Stimulated activated effector memory CD8-positive, alpha-beta T cell treated with anti-CD3 and anti-CD28 coated beads, Interleukin-12 subunit alpha, Interleukin-12 subunit beta, amount 100 ng/mL, for 72 hours (primary cell): ENCODE results near the gene HMOX1.

ENCODE experiments used
- ATAC-seq: fragments of 150-1000 bp; cut with Tn5 transposase; 2 replicates; pipeline ENCODE4 v1.10.0; 2021
- DNase-seq, 2 donors: peaks; one replicate each; pipeline ENCODE4 v3.0.0; 2021 to 2022; ENCODE audit warnings: low spot score in 2 of 2
- H3K27ac Mint-ChIP-seq: one replicate; pipeline ENCODE4 v1.8.0; 2022; ENCODE audit warnings: mild to moderate bottlenecking, mixed read lengths
- H3K36me3 Mint-ChIP-seq: one replicate; pipeline ENCODE4 v1.8.0; 2022; ENCODE audit warnings: mild to moderate bottlenecking, mixed read lengths
- H3K4me1 Mint-ChIP-seq: one replicate; pipeline ENCODE4 v1.8.0; 2022; ENCODE audit warnings: mixed read lengths
- H3K4me3 Mint-ChIP-seq: one replicate; pipeline ENCODE4 v1.8.0; 2022; ENCODE audit warnings: mild to moderate bottlenecking, mixed read lengths
- H3K9me3 Mint-ChIP-seq: one replicate; pipeline ENCODE4 v1.8.0; 2022; ENCODE audit warnings: mixed read lengths

Gene HMOX1, protein sequence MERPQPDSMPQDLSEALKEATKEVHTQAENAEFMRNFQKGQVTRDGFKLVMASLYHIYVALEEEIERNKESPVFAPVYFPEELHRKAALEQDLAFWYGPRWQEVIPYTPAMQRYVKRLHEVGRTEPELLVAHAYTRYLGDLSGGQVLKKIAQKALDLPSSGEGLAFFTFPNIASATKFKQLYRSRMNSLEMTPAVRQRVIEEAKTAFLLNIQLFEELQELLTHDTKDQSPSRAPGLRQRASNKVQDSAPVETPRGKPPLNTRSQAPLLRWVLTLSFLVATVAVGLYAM

DNA sequence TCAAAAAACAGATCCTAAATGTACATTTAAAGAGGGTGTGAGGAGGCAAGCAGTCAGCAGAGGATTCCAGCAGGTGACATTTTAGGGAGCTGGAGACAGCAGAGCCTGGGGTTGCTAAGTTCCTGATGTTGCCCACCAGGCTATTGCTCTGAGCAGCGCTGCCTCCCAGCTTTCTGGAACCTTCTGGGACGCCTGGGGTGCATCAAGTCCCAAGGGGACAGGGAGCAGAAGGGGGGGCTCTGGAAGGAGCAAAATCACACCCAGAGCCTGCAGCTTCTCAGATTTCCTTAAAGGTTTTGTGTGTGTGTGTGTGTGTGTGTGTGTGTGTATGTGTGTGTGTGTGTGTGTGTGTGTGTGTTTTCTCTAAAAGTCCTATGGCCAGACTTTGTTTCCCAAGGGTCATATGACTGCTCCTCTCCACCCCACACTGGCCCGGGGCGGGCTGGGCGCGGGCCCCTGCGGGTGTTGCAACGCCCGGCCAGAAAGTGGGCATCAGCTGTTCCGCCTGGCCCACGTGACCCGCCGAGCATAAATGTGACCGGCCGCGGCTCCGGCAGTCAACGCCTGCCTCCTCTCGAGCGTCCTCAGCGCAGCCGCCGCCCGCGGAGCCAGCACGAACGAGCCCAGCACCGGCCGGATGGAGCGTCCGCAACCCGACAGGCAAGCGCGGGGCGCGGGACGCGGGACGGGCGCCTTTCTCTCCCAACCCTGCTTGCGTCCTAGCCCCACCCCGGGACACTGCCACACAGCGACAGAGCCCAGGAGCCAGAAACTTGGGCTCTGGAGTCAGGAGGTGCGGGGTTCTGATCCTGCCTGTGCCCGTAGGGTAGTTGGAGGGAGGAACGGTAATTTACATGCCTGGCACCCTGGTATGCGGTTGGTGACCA, at the start of gene HMOX1:
HMOX1 (plus strand) TSS at position 560 of the 887 bp plus-strand sequence; CDS start at position 638, 78 bp downstream.
- Mint-ChIP-seq H3K4me1 (peaks cover 31% of the 10 kb centered on the region), H3K9me3 (no peaks in the 10 kb centered on the region), H3K4me3 (peak within 1 kb of the TSS; percentile 67), H3K27ac (peak within 1 kb of the TSS; percentile 43), H3K36me3 (no peaks in the 10 kb centered on the region)
- DNase-seq: peak; percentile 60 to 79
- peak; percentile 91 for ATAC-seq

DNA sequence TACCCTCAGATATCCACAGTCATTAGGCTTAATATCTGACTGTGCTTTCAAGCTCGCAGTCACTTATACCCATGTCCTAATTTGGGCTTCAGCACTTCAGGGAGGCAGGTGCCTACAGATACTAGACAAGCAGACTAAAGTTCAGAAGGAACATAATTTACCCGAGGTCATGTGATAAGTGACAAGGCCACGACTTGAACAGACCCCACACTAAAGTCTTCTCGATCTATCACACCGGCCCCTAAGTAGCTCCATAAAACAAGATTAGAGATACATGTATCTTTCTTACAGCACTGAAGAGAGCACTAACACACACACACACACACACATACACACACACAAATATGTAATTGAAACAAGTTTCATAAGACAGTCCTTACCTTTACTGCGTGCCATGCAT, 48.6 kb upstream of the HMOX1 start:
- Mint-ChIP-seq H3K4me1 (peaks cover 22% of the 10 kb centered on the region), H3K9me3 (no peaks in the 10 kb centered on the region), H3K36me3 (peaks cover 24% of the 10 kb centered on the region), H3K27ac (no peak overlapping the region), H3K4me3 (no peak overlapping the region)
- DNase-seq (no peak), ATAC-seq (no peak)

DNA sequence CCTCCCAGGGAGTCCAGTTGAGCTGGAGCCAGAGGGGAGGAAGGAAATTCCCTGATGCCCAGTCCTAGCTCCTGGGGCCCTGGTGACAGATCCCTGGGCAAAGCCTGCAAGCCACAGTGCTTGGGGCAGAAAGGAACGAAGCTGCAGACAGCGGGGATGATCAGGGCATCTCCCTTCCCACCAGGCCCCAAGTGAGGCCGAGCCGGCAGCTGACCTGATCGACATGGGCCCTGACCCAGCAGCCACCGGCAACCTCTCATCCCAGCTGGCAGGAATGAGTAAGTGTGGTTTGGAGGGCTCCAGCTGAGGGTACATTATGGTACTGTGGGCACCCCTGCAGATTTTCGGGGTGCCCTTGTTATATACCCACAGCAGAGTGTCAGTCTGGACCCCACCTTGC, 47.7 kb upstream of the HMOX1 start:
- peaks cover 23% of the 10 kb centered on the region for H3K36me3 Mint-ChIP-seq
- H3K9me3 Mint-ChIP-seq: no peaks in the 10 kb centered on the region
- no peak for DNase-seq
- no peak overlapping the region for H3K27ac Mint-ChIP-seq
- H3K4me1 Mint-ChIP-seq: peaks cover 26% of the 10 kb centered on the region
- H3K4me3 Mint-ChIP-seq: no peak overlapping the region
- no peak for ATAC-seq

DNA sequence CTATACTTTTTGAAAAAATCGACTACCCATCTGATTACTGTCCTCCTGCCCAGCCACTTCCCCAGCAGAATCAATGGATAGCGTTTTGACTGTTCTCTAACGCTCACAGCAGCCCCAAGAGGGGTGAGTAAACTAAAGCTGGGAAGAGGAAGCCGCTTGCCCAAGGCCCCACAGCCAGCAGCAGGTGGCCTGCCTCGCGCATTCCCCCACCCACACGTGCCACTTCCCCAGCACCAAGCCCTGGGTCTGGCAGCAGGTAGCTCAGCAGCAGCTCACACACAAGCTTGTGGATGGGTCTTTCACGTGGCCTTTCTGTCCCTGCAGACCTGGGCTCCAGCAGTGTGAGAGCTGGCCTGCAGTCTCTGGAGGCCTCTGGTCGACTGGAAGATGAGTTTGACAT, 46.9 kb upstream of the HMOX1 start:
- no peaks in the 10 kb centered on the region for H3K9me3 Mint-ChIP-seq
- DNase-seq (no peak), ATAC-seq (peak; percentile 40)
- peak overlapping the region; percentile 81 for H3K27ac Mint-ChIP-seq
- H3K4me3 Mint-ChIP-seq: no peak overlapping the region
- H3K36me3 Mint-ChIP-seq: peaks cover 29% of the 10 kb centered on the region
- peaks cover 23% of the 10 kb centered on the region for H3K4me1 Mint-ChIP-seq

DNA sequence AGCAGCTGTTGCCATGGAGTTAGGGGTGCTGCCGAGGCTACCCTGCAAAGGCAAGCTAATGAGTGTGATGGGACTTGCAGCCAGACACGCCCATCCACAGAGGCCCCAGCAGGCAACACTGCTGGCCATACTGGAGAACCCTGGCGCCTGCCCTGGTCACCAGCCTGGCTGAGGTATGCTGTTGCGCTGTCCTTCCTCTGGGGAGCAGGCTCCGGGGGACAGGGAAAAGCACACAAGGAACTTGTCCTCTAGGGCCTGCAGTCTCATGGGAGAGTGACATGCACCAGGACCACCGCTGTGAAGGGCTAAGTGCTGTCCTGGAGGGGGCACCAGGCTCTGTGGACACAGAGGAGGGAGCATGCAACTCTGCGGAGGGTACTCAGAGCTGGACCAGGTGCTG, 45.4 kb upstream of the HMOX1 start:
- H3K4me1 Mint-ChIP-seq: peaks cover 17% of the 10 kb centered on the region
- DNase-seq (no peak), ATAC-seq (no peak)
- H3K4me3 Mint-ChIP-seq: no peak overlapping the region
- H3K27ac Mint-ChIP-seq: no peak overlapping the region
- H3K36me3 Mint-ChIP-seq: peaks cover 39% of the 10 kb centered on the region
- no peaks in the 10 kb centered on the region for H3K9me3 Mint-ChIP-seq

DNA sequence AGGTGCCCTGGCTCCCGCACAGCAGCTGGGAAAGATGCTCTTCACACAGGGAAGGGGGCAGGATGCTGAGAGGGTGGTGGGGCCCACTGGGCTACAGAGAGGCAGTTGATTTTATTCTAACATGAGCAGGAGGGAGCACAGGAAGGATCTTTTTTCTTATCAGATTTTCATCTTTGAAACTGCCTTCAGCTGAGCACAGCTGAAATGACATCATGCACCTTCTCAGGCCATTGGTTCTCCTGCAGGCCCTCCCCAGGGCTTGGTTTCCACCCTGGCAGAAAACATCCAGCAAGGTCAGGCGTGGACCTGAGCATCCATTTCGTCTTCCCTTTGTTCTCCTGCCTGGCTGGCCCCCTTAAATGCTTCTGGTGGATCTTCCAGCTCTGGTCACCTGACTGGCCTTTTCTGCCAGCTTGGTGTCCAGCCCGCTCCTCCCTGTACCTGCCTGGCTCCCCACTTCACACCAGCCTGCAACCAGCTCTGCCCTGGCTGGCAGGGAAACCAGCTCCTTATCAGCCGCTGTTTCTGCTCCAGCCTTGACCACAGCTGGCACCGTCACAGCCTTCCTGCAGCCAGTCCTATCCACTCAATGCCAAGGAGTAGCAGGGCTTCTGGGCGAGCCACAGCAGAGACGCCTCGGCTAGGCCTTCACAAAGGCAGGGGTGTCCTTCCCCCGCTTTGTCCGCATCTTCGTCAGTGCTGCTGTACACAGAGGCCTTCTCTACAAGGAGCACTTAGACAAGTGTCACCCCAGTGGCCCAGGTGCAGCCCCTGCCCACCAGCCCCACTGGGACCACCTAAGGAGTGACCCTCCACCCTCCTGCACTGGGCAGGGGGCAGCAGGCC, 44.7 kb upstream of the HMOX1 start:
- no peak overlapping the region for H3K27ac Mint-ChIP-seq

DNA sequence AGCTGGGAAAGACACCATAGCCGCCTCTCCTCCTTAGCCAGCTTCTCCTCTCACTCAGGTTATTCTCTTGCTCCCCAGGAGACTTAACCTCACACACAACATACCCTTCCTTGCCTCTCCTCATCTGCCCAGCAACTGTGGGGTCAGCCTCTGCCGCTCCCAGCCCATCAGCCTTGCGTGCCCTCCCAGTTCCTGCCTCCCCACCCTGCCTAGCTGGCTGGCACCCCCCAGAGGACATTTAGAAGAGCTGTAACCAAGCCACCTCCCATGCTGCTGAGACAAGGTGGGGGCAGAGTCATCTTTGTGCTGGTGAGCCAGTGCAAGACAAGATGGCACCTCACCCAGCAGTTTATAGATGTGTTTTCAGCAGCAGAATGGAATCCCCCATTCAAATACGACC, 43.0 kb upstream of the HMOX1 start:
- no peaks in the 10 kb centered on the region for H3K9me3 Mint-ChIP-seq
- peak; percentile 33 for ATAC-seq
- H3K36me3 Mint-ChIP-seq: peaks cover 34% of the 10 kb centered on the region
- DNase-seq: no peak
- H3K4me3 Mint-ChIP-seq: no peak overlapping the region
- H3K4me1 Mint-ChIP-seq: peaks cover 13% of the 10 kb centered on the region
- H3K27ac Mint-ChIP-seq: no peak overlapping the region

More for the DNA sequence above, 44.7 kb upstream of the HMOX1 start:
- no peak for DNase-seq
- ATAC-seq: peak; percentile 6
- Mint-ChIP-seq H3K36me3 (peaks cover 39% of the 10 kb centered on the region), H3K4me1 (peaks cover 13% of the 10 kb centered on the region), H3K4me3 (no peak overlapping the region), H3K9me3 (no peaks in the 10 kb centered on the region)

DNA sequence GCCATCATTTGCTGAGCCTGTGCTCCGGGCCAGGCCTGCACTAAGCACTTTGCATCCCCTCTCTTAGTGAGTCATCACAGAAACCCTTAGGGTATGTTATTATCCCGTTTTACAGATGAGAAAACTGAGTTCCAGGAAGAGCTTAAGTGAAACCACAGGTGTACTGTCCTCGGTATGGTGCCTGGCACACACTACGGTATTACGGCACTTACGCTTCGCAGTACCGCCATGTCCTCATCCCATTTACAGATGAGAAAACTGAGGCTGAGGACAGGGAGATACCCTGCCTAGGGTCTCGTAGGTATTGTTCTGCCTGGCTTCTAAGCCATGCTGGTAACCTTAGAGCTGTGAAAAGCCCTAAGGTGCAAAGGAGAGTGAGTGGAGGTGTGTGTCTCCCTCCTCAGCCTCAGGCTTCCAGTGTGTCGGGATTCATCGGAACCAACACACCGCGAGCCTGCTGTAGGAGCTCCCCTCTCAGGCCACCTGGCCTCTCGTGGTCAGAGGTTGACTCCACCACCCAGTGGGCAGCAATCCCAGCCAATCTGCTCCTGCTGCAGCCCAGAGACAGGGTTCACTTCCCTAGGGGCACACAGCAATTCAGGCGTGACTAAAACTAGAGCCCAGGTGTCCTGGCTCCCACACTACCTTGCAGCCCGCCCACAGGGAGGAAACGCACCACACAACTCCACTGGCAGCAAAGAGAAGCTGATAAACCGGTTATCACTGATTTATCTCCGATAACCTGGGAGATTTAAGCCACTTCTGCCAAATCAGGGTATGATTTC, 39.6 kb upstream of the HMOX1 start:
- DNase-seq (no peak), ATAC-seq (no peak)
- no peak overlapping the region for H3K27ac Mint-ChIP-seq
- H3K36me3 Mint-ChIP-seq: peaks cover 27% of the 10 kb centered on the region
- H3K4me3 Mint-ChIP-seq: no peak overlapping the region
- peaks cover 5% of the 10 kb centered on the region for H3K4me1 Mint-ChIP-seq
- no peaks in the 10 kb centered on the region for H3K9me3 Mint-ChIP-seq

DNA sequence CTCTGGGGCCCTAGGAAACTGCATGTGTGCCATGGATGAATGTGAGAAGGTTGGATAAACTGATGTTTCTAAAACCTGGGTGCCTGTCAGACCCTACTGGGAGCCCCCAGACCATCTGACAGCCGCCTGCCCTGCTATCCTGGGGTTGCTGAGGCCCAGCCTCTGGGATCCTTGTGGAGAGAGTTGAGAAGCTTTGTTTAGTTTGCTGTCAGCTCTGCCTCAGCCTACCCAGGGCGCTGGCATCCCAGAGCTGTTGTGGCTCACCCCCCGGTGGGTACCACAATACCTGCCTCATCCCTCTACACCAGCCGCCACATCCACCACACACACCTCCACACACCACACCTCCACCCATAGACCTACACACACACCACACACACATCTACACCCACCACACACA, 38.5 kb upstream of the HMOX1 start:
- Mint-ChIP-seq H3K27ac (no peak overlapping the region), H3K4me1 (peaks cover 5% of the 10 kb centered on the region), H3K36me3 (peaks cover 27% of the 10 kb centered on the region), H3K4me3 (no peak overlapping the region), H3K9me3 (no peaks in the 10 kb centered on the region)
- ATAC-seq (no peak), DNase-seq (no peak)

DNA sequence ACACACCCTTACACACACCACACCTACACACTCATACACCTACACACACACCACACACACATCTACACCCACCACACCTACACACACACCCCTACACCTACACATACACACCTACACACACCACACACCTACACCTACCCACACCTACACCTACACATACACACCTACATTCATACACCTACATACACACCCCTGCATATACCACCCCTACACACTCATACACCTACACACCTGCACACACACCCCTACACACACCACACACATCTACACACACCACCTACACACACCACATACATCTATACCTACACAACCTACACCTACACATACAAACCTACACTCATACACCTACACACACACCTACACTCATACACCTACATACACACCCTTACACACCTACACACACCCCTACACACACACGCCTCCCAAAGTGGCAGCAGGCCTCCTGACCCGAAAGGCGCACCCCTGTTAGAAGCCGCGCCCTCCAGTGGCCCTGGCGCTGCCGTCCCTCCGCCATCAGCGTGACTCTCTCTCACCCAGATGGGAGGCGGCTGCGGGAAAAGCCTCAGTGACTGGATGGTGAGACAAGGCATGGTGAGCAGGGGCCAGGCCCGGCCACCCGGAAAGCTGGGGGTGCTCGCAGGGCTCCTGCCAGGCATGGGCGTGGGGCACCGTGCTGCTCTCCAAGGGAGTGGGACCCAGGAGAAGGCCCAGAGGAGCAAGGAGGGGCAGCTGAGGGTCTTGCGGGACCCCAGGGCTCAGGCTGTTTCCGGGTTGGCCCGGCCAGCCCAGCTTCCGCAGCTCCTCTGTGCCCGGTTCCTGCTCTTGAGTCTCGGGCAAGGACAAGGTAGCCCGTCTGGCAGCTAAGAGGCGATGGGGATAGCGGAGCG, 37.0 kb upstream of the HMOX1 start:
- ATAC-seq (no peak), DNase-seq (no peak)
- no peak overlapping the region for H3K4me3 Mint-ChIP-seq
- H3K27ac Mint-ChIP-seq: no peak overlapping the region
- H3K9me3 Mint-ChIP-seq: no peaks in the 10 kb centered on the region
- no peaks in the 10 kb centered on the region for H3K4me1 Mint-ChIP-seq
- peaks cover 22% of the 10 kb centered on the region for H3K36me3 Mint-ChIP-seq

DNA sequence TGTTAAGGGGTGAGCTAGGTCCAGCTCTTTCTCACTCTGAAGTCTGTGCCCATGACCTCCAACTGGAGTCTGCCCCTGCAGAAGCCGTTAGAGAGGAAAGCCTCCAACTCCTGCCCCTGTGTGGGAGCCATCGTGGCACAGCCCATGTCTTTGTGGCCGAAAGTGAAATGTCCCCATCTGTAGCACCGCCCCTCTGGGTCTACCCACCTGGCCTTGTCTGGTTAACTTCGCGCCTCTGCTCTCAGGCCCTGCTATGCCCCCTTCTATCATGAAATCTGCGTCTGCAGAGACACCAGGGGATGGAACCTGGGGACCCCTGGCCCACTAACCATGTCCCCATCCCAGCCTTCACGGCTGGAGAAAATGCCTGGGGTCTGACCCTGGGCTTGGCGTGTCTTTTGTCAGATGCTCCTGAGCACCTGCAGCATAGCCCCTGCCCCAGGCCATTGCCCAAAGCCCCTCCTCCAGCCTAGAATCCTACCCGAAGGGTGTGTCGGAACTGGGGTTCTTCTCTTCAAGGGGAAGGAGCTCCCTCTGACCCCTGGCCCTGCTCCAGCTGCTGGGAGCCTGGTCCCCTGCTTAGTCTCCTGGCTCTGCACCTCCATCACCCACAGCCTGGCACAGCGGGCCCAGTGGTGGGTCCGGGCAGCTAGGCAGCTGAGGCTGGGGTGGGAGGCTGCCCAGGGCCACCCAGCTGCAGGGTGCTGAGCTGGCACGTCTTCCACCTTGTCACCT, 35.8 kb upstream of the HMOX1 start:
- ATAC-seq: no peak
- Mint-ChIP-seq H3K4me3 (no peak overlapping the region), H3K36me3 (peaks cover 10% of the 10 kb centered on the region), H3K9me3 (no peaks in the 10 kb centered on the region), H3K27ac (peak overlapping the region; percentile 68), H3K4me1 (peaks cover 6% of the 10 kb centered on the region)
- DNase-seq: no peak

DNA sequence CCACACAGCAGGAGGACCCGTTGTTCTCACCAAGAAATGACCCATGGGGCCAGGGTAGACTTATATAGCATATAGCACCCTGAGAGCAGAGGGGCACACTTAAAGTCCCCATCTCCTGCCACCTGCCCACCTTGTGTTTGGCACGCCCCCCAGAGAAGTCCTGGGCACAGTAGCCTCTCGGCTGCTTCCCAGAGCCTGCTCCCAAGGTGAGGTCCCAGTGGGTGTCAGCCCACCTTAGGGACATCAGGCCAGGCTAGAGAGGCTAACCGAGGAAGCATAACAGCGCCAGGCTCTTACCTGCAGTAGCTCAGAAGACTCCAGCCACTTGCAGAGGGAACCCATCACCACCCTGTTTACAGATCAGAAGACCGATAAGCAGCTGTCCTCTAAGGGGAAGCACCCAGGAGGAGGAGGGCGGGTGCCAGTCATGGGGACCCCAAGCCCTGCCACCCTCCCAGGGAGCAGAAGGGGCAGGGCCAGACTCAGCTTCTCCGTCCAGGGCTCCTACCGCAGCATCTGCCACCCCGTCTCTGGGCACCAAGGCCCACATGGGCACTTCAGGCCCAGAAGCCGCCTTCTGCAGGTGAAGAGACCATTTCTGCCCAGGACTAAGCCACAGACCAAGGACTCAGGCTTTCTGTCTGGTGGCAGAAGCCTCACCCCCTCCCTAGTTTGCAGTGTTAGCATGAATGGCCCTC, 34.9 kb upstream of the HMOX1 start:
- Mint-ChIP-seq H3K27ac (peak overlapping the region; percentile 68), H3K4me1 (peaks cover 12% of the 10 kb centered on the region), H3K9me3 (no peaks in the 10 kb centered on the region), H3K4me3 (no peak overlapping the region), H3K36me3 (peaks cover 2% of the 10 kb centered on the region)
- DNase-seq (no peak), ATAC-seq (no peak)
